Measurements from ENCODE around the gene ALDOC.

ALDOC gene

GRCh38 chr17:28597606-28598383 is 21.1 kb upstream of the ALDOC start:
- H3K4me3 ChIP-seq (ENCODE audit: low read length, poor library complexity, severe bottlenecking), result peak overlapping the region; percentile 95
- no peaks in the 10 kb centered on the region for H3K9me3 ChIP-seq (ENCODE audit: insufficient read depth, low read depth, low read length)
- peaks cover 6% of the 10 kb centered on the region; the same call in 1 of the 2 replicates for H3K36me3 ChIP-seq (ENCODE audit: insufficient read depth, low read length)
- no peaks in the 10 kb centered on the region for H3K9me2 ChIP-seq (replicated peaks; ENCODE audit: low read depth, low read length)
- no peaks in the 10 kb centered on the region for H3F3A ChIP-seq (ENCODE audit: low read depth)
- peak overlapping the region; percentile 93 for H3K4me2 ChIP-seq (ENCODE audit: low read depth, low read length, poor library complexity, severe bottlenecking)
- peak overlapping the region; percentile 83; the same call in 1 of the 2 replicates for H2AFZ ChIP-seq (ENCODE audit: low read length)
- H3K79me2 ChIP-seq (ENCODE audit: insufficient read depth, low read length), result peaks cover 51% of the 10 kb centered on the region
- H3K9ac ChIP-seq (ENCODE audit: low read depth, low read length, poor library complexity, severe bottlenecking), result peak overlapping the region; percentile 95
- H3K27me3 ChIP-seq (ENCODE audit: insufficient read depth, low read length, poor library complexity, severe bottlenecking), result no peaks in the 10 kb centered on the region
- no peak for TF ChIP-seq EZH2phosphoT487 (IDR thresholded peaks at IDR 0.05; ENCODE audit: borderline replicate concordance)
- H4K20me1 ChIP-seq (ENCODE audit: insufficient read depth, low read length, poor library complexity, severe bottlenecking), result no peaks in the 10 kb centered on the region
- peaks cover 21% of the 10 kb centered on the region for H3K4me1 ChIP-seq (ENCODE audit: insufficient read depth, low read length, poor library complexity, severe bottlenecking)

DNA sequence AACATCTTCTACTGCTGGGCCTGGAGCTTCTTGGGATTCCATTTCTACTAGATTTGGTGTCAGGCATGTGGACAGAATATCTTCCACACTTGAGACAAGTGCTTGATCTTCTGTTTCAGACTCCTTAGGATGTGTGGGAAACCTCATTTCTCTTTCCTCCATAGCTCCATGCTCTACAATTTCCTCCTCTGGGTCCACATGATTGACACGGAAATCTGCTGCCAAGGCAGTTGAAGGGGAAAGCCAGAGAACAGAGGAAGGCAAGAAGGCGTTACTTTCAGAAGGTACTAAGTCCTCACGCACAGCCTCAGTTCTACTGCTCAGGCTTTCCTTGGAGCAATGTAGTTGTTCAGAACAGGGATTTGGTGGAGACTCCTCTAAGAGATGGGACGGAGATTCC is 15.6 kb upstream of the ALDOC start:
- H2AFZ ChIP-seq (ENCODE audit: low read length), result no peak overlapping the region
- no peaks in the 10 kb centered on the region for H3F3A ChIP-seq (ENCODE audit: low read depth)
- H3K9me2 ChIP-seq (replicated peaks; ENCODE audit: low read depth, low read length), result no peaks in the 10 kb centered on the region
- peaks cover 8% of the 10 kb centered on the region for H3K4me1 ChIP-seq (ENCODE audit: insufficient read depth, low read length, poor library complexity, severe bottlenecking)
- peak overlapping the region; percentile 20 for H3K4me2 ChIP-seq (ENCODE audit: low read depth, low read length, poor library complexity, severe bottlenecking)
- H3K27me3 ChIP-seq (ENCODE audit: insufficient read depth, low read length, poor library complexity, severe bottlenecking), result no peaks in the 10 kb centered on the region
- no peak overlapping the region for H3K9ac ChIP-seq (ENCODE audit: low read depth, low read length, poor library complexity, severe bottlenecking)
- TF ChIP-seq EZH2phosphoT487 (IDR thresholded peaks at IDR 0.05; ENCODE audit: borderline replicate concordance), result no peak
- TF ChIP-seq, protein P1, sequence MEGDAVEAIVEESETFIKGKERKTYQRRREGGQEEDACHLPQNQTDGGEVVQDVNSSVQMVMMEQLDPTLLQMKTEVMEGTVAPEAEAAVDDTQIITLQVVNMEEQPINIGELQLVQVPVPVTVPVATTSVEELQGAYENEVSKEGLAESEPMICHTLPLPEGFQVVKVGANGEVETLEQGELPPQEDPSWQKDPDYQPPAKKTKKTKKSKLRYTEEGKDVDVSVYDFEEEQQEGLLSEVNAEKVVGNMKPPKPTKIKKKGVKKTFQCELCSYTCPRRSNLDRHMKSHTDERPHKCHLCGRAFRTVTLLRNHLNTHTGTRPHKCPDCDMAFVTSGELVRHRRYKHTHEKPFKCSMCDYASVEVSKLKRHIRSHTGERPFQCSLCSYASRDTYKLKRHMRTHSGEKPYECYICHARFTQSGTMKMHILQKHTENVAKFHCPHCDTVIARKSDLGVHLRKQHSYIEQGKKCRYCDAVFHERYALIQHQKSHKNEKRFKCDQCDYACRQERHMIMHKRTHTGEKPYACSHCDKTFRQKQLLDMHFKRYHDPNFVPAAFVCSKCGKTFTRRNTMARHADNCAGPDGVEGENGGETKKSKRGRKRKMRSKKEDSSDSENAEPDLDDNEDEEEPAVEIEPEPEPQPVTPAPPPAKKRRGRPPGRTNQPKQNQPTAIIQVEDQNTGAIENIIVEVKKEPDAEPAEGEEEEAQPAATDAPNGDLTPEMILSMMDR (conservative IDR thresholded peaks at IDR 0.05; ENCODE audit: low read length), result no peak
- no peaks in the 10 kb centered on the region for H4K20me1 ChIP-seq (ENCODE audit: insufficient read depth, low read length, poor library complexity, severe bottlenecking)
- no peaks in the 10 kb centered on the region for H3K9me3 ChIP-seq (ENCODE audit: insufficient read depth, low read depth, low read length)
- no peak overlapping the region for H3K4me3 ChIP-seq (ENCODE audit: low read length, poor library complexity, severe bottlenecking)
- peaks cover 54% of the 10 kb centered on the region; the same call in 1 of the 2 replicates for H3K36me3 ChIP-seq (ENCODE audit: insufficient read depth, low read length)
- peaks cover 74% of the 10 kb centered on the region for H3K79me2 ChIP-seq (ENCODE audit: insufficient read depth, low read length)

DNA sequence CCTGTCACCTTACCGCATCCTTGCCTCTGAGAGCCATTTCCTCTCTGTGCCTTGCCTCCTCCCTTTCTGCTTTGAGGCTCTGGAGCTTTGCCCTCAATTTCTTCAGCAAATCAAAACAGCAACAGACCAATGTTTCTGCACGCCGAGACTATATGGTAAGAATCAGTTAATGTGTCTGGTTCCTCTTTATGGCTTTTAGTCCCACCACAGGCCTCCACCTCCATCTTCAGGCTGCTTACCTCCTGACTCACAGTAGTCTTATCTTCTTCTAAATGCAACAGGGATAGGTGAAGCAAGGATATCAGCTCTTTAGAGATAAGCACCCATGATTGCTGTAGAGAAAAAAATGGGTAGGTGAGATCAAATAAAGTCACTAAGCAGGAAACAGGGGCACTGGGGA is 9.2 kb upstream of the ALDOC start:
- H3K27me3 ChIP-seq (ENCODE audit: insufficient read depth, low read length, poor library complexity, severe bottlenecking), result no peaks in the 10 kb centered on the region
- no peak overlapping the region for H2AFZ ChIP-seq (ENCODE audit: low read length)
- H3K9ac ChIP-seq (ENCODE audit: low read depth, low read length, poor library complexity, severe bottlenecking), result no peak overlapping the region
- H3K4me1 ChIP-seq (ENCODE audit: insufficient read depth, low read length, poor library complexity, severe bottlenecking), result no peaks in the 10 kb centered on the region
- peaks cover 20% of the 10 kb centered on the region for H3K79me2 ChIP-seq (ENCODE audit: insufficient read depth, low read length)
- no peak overlapping the region for H3K4me3 ChIP-seq (ENCODE audit: low read length, poor library complexity, severe bottlenecking)
- H4K20me1 ChIP-seq (ENCODE audit: insufficient read depth, low read length, poor library complexity, severe bottlenecking), result no peaks in the 10 kb centered on the region
- H3K9me2 ChIP-seq (replicated peaks; ENCODE audit: low read depth, low read length), result no peaks in the 10 kb centered on the region
- no peak for TF ChIP-seq EZH2phosphoT487 (IDR thresholded peaks at IDR 0.05; ENCODE audit: borderline replicate concordance)
- TF ChIP-seq, protein P1 (conservative IDR thresholded peaks at IDR 0.05; ENCODE audit: low read length), result no peak
- H3K9me3 ChIP-seq (ENCODE audit: insufficient read depth, low read depth, low read length), result no peaks in the 10 kb centered on the region
- no peak overlapping the region for H3K4me2 ChIP-seq (ENCODE audit: low read depth, low read length, poor library complexity, severe bottlenecking)
- H3F3A ChIP-seq (ENCODE audit: low read depth), result no peaks in the 10 kb centered on the region
- peaks cover 78% of the 10 kb centered on the region; the same call in 1 of the 2 replicates for H3K36me3 ChIP-seq (ENCODE audit: insufficient read depth, low read length)

Measured in Loucy (cell line).